GM18858 (cell line): ENCODE measurements around the gene MEF2A.

Experiments used
- ATAC-seq: cut with Tn5 transposase; IDR thresholded peaks from one replicate; pipeline ENCODE4 v1.9.1; 2021; ENCODE audit not compliant: unreplicated experiment

Gene MEF2A

GRCh38 chr15:99605490-99605931 lies 39.7 kb downstream of the MEF2A start:
- no peak for ATAC-seq

- ATAC-seq = no peak
Observed at GRCh38 chr15:99605990-99606389, 40.2 kb downstream of the MEF2A start.

GRCh38 chr15:99606646-99607045 lies 40.9 kb downstream of the MEF2A start:
- ATAC-seq = no peak

GRCh38 chr15:99613481-99613880 lies 47.7 kb downstream of the MEF2A start:
- ATAC-seq = no peak

GRCh38 chr15:99613887-99614647 lies 48.3 kb downstream of the MEF2A start:
- no peak for ATAC-seq

GRCh38 chr15:99614749-99615288 lies 49.0 kb downstream of the MEF2A start:
- peak; percentile 57 for ATAC-seq

GRCh38 chr15:99615460-99615859 lies 49.7 kb downstream of the MEF2A start:
- no peak for ATAC-seq

- ATAC-seq = no peak
Observed at GRCh38 chr15:99616129-99616528, 50.3 kb downstream of the MEF2A start.

- ATAC-seq = no peak
Observed at GRCh38 chr15:99616773-99617342, 51.1 kb downstream of the MEF2A start.

- ATAC-seq = no peak
Observed at GRCh38 chr15:99618941-99619411, 53.2 kb downstream of the MEF2A start.

- ATAC-seq = no peak
Observed at GRCh38 chr15:99619712-99620111, 53.9 kb downstream of the MEF2A start.

- ATAC-seq = no peak
Observed at GRCh38 chr15:99620178-99620577, 54.4 kb downstream of the MEF2A start.

GRCh38 chr15:99621767-99622166 lies 56.0 kb downstream of the MEF2A start:
- ATAC-seq = no peak

- ATAC-seq = no peak
Observed at GRCh38 chr15:99628374-99629001, 62.7 kb downstream of the MEF2A start.

GRCh38 chr15:99630607-99631131 lies 64.9 kb downstream of the MEF2A start:
- ATAC-seq = no peak

GRCh38 chr15:99631255-99631654 lies 65.5 kb downstream of the MEF2A start:
- peak; percentile 84 for ATAC-seq

- ATAC-seq = no peak
Observed at GRCh38 chr15:99632521-99632920, 66.7 kb downstream of the MEF2A start.

GRCh38 chr15:99633655-99634054 lies 67.9 kb downstream of the MEF2A start:
- no peak for ATAC-seq

GRCh38 chr15:99634576-99634975 lies 68.8 kb downstream of the MEF2A start:
- no peak for ATAC-seq

GRCh38 chr15:99635145-99635544 lies 69.4 kb downstream of the MEF2A start:
- no peak for ATAC-seq

GRCh38 chr15:99635794-99636193 lies 70.0 kb downstream of the MEF2A start:
- ATAC-seq = peak; percentile 59
